Smooth muscle cell (in vitro differentiated cells): ENCODE results near the gene ATP11A. TPM values are rescaled to one million over a fixed set of nuclear protein-coding genes. Genes with fewer than 3 reads are reported as not detected.

Experiments
- DNase-seq: peaks from one replicate; lab custom pipeline; 2025; ENCODE audit not compliant: unreplicated experiment; lab: John Stamatoyannopoulos, UW
- H2AFZ ChIP-seq: fragments of 200-600 bp; sonication (generic); 2 replicates; pipeline ENCODE4 v1.6.0; 2016; ENCODE audit warnings: antibody characterized with exemption, low read depth, mild to moderate bottlenecking
- H3F3A ChIP-seq: fragments of 200-600 bp; sonication (generic); 2 replicates; pipeline ENCODE4 v1.6.0; 2017; ENCODE audit warnings: antibody characterized with exemption, low read depth
- H3K27ac ChIP-seq: fragments of 200-600 bp; sonication (generic); 2 replicates; pipeline ENCODE4 v1.5.1; 2016; ENCODE audit warnings: low read depth, mild to moderate bottlenecking
- H3K27me3 ChIP-seq: fragments of 200-600 bp; sonication (generic); 2 replicates; pipeline ENCODE4 v1.6.1; 2016; ENCODE audit warnings: low read depth, mild to moderate bottlenecking
- H3K36me3 ChIP-seq: fragments of 200-600 bp; sonication (generic); 2 replicates; pipeline ENCODE4 v1.5.1; 2016; ENCODE audit warnings: low read depth
- H3K4me1 ChIP-seq: fragments of 200-600 bp; sonication (generic); 2 replicates; pipeline ENCODE4 v1.5.1; 2016; ENCODE audit warnings: low read depth
- H3K4me2 ChIP-seq: fragments of 200-600 bp; sonication (generic); 2 replicates; pipeline ENCODE4 v1.6.0; 2016; ENCODE audit warnings: mild to moderate bottlenecking
- H3K4me3 ChIP-seq: fragments of 200-600 bp; sonication (generic); 2 replicates; pipeline ENCODE4 v1.5.1; 2016; ENCODE audit warnings: mild to moderate bottlenecking
- H3K79me2 ChIP-seq: fragments of 200-600 bp; sonication (generic); 2 replicates; pipeline ENCODE4 v1.6.0; 2016; ENCODE audit warnings: low read depth, mild to moderate bottlenecking
- H3K9ac ChIP-seq: fragments of 200-600 bp; sonication (generic); 2 replicates; pipeline ENCODE4 v1.6.0; 2016; ENCODE audit warnings: low read depth
- H3K9me3 ChIP-seq: fragments of 200-600 bp; sonication (generic); replicated peaks from 2 replicates; pipeline ENCODE4 v1.5.1; 2016; ENCODE audit warnings: low read depth
- H4K20me1 ChIP-seq: fragments of 200-600 bp; sonication (generic); 2 replicates; pipeline ENCODE4 v1.6.0; 2016; ENCODE audit warnings: low read depth
- CTCF ChIP-seq: fragments of 200-600 bp; sonication (generic); IDR thresholded peaks from 2 replicates; pipeline ENCODE4 v1.5.1; 2017; ENCODE audit warnings: borderline replicate concordance, mild to moderate bottlenecking, antibody characterized with exemption; ENCODE audit not compliant: insufficient read depth, poor library complexity, severe bottlenecking
- WGBS: methylation state at CpG from one replicate; pipeline ENCODE4 v1.1.7; 2016; ENCODE audit warnings: low lambda C conversion rate; 5-methylcytosine and 5-hydroxymethylcytosine counted together
- polyA plus RNA-seq: library from polyadenylated mRNA; unstranded; fragments of >200 nt; fragmentation: Nextera tagmentation; extraction: Ambion mirVana; gene quantifications from 2 replicates; pipeline ENCODE4 v1.2.1, GENCODE V29; 2016
- total RNA-seq: library from RNA; depleted of rRNA; stranded (reverse); fragments of >200 nt; gene quantifications from 2 replicates; pipeline ENCODE4 v1.2.3, GENCODE V29; 2014

Gene ATP11A
- total and polyA plus RNA-seq, 2 experiments from 2014 or later = 6.5 to 7.5 TPM

- Histone ChIP-seq H2AFZ (no peak overlapping the region), H3K27me3 (no peaks in the 10 kb centered on the region), H3K79me2 (peaks cover 32% of the 10 kb centered on the region), H3K9me3 (no peaks in the 10 kb centered on the region), H3K9ac (peak overlapping the region; percentile 48), H3K4me1 (peaks cover 11% of the 10 kb centered on the region), H3F3A (peaks cover 16% of the 10 kb centered on the region), H4K20me1 (peaks cover 42% of the 10 kb centered on the region), H3K36me3 (no peaks in the 10 kb centered on the region), H3K4me3 (no peak overlapping the region), H3K27ac (peak overlapping the region; percentile 79), H3K4me2 (peak overlapping the region; percentile 47)
- WGBS = 76% methylated on average over 22 of the region's 22 CpGs
- DNase-seq = no peak
- no peak for TF ChIP-seq CTCF
Observed at GRCh38 chr13:112744168-112745021, 54.6 kb downstream of the ATP11A start.

DNA sequence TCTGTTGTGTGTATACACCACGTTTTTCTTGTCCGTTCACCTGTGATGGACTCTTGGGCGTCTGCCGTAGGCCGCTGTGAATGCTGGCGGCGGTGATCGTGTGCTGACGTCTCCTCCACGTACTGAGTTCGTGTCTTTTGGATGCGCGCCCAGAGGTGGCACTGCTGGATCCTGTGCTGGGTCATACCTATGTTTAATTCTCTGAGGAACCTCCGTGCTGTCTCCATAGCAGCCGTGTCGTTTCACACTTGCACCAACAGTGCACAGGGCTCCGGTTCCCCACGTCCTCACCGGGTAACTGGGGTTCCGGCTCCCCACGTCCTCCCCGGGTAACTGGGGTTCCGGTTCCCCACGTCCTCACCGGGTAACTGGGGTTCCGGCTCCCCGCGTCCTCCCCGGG, 56.2 kb downstream of the ATP11A start:
- peaks cover 11% of the 10 kb centered on the region for H3K4me1 ChIP-seq
- no peak for TF ChIP-seq CTCF
- no peaks in the 10 kb centered on the region for H3K27me3 ChIP-seq
- no peak overlapping the region for H3K9ac ChIP-seq
- no peak for DNase-seq
- no peak overlapping the region for H3K4me3 ChIP-seq
- no peak overlapping the region for H2AFZ ChIP-seq
- H3K4me2 ChIP-seq = no peak overlapping the region
- peaks cover 43% of the 10 kb centered on the region for H4K20me1 ChIP-seq
- no peak overlapping the region for H3K27ac ChIP-seq
- no peaks in the 10 kb centered on the region for H3K36me3 ChIP-seq
- peaks cover 7% of the 10 kb centered on the region for H3F3A ChIP-seq
- WGBS = 97% methylated on average over 27 of the region's 29 CpGs
- H3K9me3 ChIP-seq = no peaks in the 10 kb centered on the region
- peaks cover 38% of the 10 kb centered on the region for H3K79me2 ChIP-seq

GRCh38 chr13:112747256-112747655, 57.4 kb downstream of the ATP11A start:
- H4K20me1 ChIP-seq = peaks cover 43% of the 10 kb centered on the region
- peaks cover 39% of the 10 kb centered on the region for H3K79me2 ChIP-seq
- H3K4me2 ChIP-seq = no peak overlapping the region
- no peaks in the 10 kb centered on the region for H3K36me3 ChIP-seq
- no peaks in the 10 kb centered on the region for H3K27me3 ChIP-seq
- H2AFZ ChIP-seq = no peak overlapping the region
- no peaks in the 10 kb centered on the region for H3K9me3 ChIP-seq
- H3K4me3 ChIP-seq = no peak overlapping the region
- H3F3A ChIP-seq = peaks cover 7% of the 10 kb centered on the region
- no peak for DNase-seq
- WGBS = 99% methylated on average over 9 of the region's 9 CpGs
- H3K9ac ChIP-seq = no peak overlapping the region
- no peak for TF ChIP-seq CTCF
- no peak overlapping the region for H3K27ac ChIP-seq
- peaks cover 11% of the 10 kb centered on the region for H3K4me1 ChIP-seq
